Superior temporal gyrus (tissue), 1 donor: ENCODE results near the gene GPD2.
"Not testable (repeated sequence)": the region's sequence is repeated elsewhere in the genome, so short reads cannot be mapped to it uniquely, and the experiment has no call there.

ENCODE experiments used
- DNase-seq: peaks from one replicate; pipeline ENCODE4 v3.0.0-alpha.2; 2016; ENCODE audit errors: extremely low spot score

Gene GPD2

DNA sequence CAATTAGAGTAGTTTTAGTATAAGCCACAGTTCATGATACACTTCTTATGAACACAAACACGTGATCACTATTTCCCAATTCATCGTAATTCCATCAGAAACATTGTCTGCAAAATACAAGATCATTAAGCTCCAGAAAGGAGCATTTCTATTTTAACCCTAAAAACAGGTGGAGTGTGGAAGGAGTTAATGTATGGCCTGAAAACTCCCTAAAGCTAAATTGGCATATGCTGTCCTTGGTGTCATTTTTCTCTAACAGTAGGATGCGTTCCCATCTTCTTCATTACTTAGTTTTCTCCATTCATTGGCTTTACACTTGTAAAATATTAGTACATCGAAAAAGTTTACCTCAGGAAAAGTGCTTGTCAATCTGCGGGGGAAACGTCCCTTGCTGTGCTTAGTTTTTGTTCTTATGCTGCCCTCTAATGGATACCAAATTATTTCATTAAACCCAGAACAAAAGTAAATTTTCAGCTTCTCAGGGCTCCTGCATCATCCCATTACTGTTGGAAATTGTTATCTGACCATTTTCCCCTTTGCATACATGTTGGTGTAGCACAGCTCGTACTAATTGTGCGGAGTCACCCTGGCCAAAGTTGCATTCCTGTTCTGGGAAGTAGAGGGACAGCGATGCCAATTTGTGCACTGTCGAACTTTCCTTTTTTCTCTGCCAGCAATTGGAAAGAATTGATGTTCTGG, 153.4 kb downstream of the GPD2 start:
- DNase-seq, result peak; percentile 83

DNA sequence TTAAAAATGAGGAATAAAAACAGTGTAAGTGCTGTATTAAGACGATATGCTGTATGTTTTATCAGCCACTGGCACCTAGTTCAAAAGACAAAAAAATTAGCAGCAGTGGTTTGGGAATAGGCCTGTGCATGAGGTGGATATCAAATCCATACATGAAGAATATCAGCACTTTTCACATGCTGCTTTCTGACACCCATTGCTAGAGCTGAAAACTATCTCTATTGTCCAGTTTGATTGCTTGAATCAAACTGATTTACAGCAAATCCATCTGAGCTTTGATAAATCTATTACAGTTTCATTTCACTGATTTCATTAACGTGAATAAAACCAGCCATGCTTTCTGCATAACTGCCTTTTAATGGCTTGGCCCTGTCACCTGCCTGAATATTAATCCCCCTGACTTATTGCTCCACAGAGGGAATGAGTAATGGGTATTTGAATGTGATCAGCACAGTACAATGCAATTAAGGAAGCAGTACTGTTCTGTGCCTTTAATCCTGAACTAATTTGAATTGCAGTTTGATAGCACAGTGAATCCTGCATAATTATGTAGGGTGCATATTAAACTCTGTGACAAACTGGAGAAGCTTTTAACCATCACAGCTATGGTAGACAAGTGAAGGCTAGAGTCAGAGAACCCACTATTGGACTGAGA, 154.0 kb downstream of the GPD2 start:
- DNase-seq, result no peak

DNA sequence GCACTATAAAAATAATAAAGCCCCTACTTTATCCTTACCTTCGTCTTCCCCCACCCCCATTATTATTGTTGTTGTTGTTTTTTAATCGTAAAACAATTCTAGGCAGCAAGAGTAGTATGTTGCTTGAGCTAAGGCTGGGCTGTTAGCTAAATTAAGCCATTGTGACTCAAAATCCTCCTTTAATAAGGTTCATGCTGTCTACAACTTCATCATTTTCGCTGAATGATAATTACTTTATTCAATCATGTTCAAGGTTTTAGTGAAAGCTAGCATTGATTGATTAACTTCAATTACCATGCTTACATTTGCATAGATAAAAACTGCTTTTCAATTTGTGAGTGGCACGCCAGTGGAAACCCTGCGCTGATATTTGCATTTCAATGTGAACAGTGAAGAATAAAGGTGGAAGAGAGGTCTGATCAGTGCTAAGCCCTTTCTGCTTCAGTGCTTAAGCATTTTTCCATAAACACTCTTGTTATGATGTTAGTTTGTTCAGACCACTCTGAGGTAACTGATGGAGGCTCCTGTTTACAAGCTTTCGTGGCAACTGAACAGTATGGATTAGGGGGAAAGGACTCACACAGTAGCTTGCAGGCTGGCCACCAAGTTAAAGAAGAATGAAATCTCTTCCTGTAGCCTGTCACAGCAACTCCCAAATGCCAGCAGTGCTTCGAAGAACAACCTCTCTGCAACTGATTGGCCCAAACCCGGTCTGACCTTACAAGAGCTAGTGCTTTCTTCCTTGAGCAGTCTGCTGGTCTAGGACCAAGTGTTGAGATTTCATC, 156.8 kb downstream of the GPD2 start:
- no peak for DNase-seq

DNA sequence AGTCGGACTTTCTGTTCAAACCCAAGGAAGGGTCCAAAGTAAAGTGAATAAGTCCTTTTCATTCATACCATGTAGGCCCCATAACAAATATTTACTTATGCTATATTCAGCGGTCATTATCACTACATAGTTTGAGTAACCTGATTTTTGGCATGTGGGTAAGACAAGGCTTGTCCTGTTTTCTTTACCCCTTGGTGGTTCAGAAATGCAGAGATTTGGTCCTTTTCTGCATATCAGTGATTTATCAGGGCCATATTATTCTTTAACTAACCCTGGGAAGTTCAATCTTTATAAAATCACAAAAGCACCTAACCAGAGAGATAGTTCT, 157.4 kb downstream of the GPD2 start:
- DNase-seq, result no peak

DNA sequence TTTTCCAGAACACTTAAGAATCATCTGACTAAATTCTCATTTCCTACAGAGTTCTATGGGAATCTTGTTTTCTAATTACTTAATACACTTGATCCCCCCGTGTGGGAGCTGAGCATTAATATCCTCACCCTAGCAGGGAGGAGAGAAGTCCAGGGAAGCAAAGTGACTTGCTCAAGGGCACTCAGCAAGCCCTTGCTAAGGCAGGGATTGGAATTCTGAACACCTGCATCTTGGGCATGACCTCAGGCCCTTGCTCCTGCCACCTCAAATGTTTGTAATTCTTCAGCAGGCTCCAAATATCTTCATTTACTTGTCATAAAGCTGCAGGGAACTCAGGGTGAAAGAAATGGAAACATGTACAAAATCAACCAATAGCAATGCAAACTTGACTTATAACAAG, 162.4 kb downstream of the GPD2 start:
- no peak for DNase-seq

DNA sequence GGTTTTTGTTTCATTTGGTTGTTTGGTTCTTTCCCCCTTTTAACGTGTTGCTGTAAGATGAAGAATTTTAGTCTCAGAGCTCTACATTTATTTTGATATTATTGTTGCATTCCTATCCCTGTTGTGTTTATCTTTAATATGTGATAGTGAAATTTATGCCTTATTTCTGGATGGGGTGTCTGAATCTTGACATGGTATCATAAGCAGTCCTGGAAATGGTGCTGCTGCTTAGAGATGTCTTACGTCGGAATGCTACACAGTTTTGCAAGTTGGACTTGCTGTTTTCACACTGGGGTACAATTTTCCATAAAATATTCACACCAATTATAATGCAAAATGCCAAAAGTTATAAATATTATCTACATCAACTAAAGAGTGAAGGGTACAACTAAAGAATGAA, 164.0 kb downstream of the GPD2 start:
- DNase-seq, result no peak

DNA sequence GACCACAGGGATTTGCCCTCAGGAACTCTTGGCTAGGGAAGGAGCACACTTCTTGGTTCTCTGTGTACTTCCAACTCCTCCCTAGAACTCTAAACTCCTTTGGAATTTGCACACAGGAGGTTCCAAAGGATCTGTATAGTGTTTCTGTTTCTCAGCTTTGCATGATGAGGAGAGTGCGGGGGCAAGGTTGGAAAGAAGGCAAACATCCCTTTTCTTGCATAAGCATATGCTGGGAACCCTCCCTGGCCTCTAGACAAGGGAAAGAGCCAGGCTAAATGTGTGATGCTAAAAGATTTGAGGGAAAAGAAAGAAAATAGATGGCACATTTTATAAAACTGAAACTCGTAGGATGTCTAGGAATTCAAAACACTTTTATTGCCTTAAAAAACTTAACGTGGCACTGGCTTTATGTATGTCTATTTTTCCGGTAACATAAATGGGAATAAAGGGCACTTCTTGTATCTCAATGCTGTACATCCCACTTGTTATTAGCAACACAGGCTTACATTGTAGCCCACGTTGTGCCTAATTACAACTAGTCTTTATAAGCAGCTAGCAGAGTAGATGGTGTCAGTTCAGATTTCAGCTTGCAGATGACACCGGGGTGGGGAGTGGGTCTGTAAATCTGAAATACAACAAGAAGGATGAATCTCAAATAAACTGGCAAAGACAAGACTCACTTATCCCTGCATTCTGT, 165.8 kb downstream of the GPD2 start:
- DNase-seq, result no peak

DNA sequence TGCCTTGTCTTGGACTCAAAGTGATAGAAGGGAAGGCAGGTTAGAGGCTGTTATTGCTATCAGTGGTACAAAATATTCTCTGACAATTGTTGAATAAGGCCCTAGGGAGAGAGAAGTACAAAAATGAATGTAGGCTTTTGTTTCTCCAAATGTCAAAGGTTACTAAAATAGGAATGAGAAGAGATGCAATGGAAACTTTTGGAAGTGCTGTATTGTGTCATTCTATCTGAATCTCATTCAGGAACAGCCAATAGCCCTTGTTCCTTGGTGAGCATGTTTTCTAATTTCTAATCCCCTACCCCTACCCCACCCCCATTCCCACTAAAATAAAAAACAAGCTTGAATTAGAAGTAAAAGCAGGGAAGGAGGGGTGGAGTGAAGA, 166.4 kb downstream of the GPD2 start:
- DNase-seq, result no peak

DNA sequence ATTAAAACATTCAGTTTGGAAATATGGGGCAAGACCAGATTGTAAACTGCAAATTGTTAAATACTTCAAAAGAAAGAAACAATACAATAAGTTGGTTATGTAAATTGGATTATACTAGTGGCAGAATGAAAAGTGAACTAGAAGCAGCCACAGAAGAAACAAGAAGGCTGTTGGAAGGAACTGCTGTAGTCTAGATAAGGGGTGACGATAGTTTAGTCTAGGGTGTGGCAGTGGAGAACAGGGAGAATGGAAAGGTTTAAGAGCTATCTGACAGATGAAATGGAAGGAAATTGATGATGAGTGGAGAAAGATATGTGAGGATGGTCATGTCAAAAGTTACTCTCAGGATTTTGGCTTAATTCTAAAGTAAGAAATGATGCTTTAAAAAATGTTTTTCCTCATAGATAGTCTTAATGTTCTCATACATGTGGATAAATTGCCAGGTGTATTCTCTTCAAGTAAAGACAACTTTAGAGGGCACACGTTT, 179.7 kb downstream of the GPD2 start:
- no peak for DNase-seq

DNA sequence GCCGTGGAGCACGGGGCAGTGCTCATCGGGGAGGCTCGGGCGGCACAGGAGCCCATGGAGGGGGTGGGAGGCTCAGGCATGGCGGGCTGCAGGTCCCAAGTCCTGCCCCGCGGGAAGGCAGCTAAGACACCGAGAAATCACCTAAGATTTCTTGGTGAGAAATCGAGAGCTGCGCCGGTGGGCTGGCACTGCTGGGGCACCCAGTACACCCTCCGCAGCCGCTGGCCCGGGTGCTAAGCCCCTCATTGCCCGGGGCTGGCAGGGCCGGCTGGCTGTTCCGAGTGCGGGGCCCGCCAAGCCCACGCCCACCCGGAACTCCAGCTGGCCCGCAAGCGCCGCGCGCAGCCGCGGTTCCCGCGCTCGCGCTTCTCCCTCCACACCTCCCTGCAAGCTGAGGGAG, 181.9 kb downstream of the GPD2 start:
- DNase-seq, result not testable (repeated sequence)

DNA sequence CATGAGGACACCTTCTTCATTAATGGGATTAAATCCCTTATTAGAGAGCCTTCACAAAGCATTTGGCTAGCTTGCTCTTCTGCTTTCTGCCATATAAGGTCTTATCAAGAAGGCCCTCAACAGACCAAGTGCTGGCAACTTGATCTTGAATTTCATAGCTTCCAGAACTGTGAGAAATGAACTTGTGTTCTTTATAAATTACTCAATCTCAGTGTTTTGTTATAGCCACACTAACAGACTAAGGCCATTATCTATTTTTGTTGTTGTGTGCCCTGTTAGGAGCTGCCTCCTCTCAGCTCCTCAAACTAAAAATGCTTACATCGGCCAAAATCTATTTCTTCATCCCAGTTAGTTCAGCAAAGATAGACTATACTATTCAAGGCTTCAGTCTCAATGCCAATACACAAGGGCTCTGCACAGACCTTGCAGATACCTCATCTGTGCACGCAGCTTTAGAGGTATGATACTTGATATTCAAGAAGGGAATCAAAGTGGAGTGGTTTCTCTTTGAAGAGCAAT, 182.9 kb downstream of the GPD2 start:
- no peak for DNase-seq

DNA sequence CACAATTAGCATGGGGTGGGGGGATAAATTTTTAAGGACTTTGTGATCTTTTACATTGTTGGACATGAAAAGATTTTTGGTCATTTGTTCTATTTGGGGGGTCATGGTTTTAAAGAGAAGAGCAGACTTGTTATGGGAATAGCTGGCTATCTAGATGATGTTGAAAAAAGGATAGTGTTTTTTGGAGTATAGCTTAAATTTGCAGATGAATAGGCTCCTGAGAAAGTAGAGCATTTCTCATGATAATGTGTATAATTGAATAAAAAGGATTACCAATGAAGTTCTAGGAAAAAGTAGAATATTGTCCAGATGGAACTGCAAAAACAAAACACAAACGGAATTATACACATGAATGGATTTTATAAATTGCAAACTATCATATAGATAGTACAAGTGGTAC, 186.3 kb downstream of the GPD2 start:
- DNase-seq, result no peak

DNA sequence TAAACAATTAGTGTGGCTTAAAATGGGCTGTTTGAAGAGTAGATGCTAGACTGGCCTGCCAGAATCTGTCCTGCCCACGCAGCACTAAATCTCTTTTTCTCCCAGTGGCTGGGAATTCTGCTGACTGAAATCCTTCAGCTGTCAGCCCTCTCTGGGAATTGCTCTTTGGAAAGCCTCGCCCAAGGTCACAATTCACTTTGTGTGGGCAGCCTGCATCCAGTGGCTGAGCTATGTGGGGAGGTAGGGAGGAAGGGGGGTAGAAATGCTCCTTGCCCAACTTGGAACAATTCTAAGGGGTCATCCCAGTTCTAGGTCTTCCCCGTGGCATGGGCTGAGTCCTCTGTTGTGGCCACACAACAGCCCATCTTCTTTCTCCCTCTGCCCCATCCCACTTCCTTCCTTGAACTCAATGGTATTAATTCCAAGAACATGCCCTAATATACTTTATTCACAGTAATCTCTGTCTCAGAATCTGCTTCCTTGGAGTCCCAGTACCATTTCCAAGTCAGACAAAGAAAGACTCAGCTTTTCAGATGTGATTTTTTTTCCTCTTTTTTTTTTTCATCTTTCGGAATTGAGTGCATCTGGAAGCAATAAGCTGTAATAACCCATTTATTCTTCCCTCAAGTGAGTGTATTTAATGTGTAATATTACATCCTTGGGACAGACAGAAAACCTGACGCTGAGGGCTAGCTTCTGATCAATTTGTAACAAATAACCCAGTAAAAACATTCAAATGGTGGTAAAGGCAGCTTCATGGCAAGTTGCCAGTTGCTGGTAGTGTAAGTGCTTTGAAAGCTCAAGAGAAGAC, 189.4 kb downstream of the GPD2 start:
- no peak for DNase-seq

DNA sequence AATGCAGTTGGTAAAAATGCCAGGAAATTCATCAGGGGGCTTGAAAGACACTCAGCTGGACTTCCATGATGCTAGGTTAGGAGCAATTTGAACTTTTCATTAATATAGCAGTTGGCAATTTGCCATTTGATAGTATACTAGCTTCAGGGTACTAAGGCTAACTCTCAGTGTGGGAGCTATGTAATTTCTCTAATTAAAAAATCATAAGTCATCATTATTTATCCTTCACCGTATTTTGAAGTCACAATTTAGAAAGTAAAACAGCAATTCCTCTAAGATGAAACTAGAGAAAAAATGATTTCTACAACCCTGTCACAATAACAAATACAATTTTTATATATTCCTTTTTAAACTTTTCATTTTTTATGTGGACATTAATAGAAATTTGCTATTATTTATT, 190.8 kb downstream of the GPD2 start:
- no peak for DNase-seq

DNA sequence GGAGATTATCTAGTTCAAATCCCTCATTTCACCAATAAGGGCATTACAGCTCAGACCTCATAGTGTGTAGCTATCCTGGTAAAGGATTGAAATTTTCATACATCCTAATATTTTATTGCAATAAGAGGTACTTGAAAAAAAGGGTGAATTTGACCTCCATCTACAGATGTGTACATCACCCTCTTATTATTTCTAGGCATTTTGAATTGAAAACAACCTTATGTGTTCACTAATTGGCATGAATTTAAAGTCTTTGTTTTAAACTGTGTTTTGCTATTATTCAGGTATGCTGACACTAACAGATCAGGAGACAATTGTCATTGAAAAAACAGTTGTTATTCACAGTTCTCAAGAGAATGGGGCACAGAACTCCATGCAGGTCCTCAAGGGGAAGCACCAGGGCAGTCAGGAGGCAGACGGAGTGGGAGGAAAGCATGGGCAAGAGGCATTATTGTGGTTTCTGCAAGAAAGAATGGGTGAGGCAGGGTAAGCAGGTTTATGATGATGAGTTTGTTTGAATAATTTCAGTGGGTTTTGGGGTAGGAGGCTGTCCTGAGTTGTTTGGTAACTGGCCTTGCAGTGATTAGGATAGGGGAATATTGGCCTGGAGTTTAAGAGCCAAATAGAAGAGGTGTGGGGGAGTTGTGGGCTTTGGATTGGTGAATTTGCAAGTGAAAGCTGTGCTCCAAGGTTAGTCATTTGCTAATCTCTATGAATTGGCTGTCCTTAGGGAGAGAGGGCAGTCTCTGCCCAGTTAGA, 194.6 kb downstream of the GPD2 start:
- no peak for DNase-seq

DNA sequence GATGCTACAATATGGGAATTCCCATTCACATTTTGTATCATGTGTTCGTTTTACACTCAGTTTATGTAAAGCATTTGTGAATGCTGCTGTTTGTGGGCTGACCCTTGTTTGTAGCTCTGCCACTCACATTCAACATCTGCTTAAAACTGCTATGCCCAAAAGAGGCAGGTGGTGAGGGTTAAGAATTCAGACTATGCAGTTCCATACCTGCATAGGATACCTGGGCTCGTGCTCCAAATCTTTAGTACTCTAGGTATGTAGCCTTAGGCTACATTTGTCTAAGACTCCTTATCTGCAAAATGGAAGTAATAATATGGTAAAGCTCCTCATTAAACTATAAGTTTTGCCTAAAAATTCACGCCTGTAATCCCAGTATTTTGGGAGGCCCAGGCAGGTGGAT, 199.5 kb downstream of the GPD2 start:
- no peak for DNase-seq
